Keratinocyte (primary cell): ENCODE measurements around the gene OTOG. TPM values are rescaled to one million over a fixed set of nuclear protein-coding genes. Genes with fewer than 3 reads are reported as not detected.

Source experiments
- DNase-seq: peaks from one replicate; pipeline ENCODE4 v3.0.0-alpha.2; 2011; ENCODE audit warnings: low read depth, missing footprints, low spot score
- FAIRE-seq: peaks from 2 replicates; lab custom pipeline; 2011; peaks lifted over from hg19 to GRCh38; lab: Jason Lieb, UNC
- H2AFZ ChIP-seq: 2 replicates; pipeline ENCODE4 v1.6.0; 2012; ENCODE audit warnings: low read length, control low read depth, inconsistent platforms; ENCODE audit not compliant: control insufficient read depth
- H3K27ac ChIP-seq: 2 replicates; pipeline ENCODE4 v1.5.1; 2011; ENCODE audit warnings: low read length; ENCODE audit not compliant: control insufficient read depth, insufficient read depth
- H3K27me3 ChIP-seq: 3 replicates; pipeline ENCODE4 v1.6.0; 2011; ENCODE audit warnings: low read length; ENCODE audit not compliant: control insufficient read depth, insufficient read depth; ENCODE audit errors: extremely low read depth
- H3K36me3 ChIP-seq, 2 experiments: 2 replicates in 1 of 2; 3 replicates in 1 of 2; pipeline ENCODE4 v1.5.1; 2011; ENCODE audit warnings: low read length in 2 of 2, mild to moderate bottlenecking in 1 of 2; ENCODE audit not compliant: control insufficient read depth in 2 of 2, insufficient read depth in 2 of 2; ENCODE audit errors: extremely low read depth in 1 of 2
- H3K4me1 ChIP-seq: 3 replicates; pipeline ENCODE4 v1.5.1; 2011; ENCODE audit warnings: low read length; ENCODE audit not compliant: control insufficient read depth, insufficient read depth; ENCODE audit errors: extremely low read depth
- H3K4me2 ChIP-seq: 3 replicates; pipeline ENCODE4 v1.6.0; 2011; ENCODE audit warnings: low read depth, low read length; ENCODE audit not compliant: control insufficient read depth, insufficient read depth; ENCODE audit errors: extremely low read depth
- H3K4me3 ChIP-seq, 3 experiments: fragments of 200-600 bp in 1 of 3; sonication (generic) in 1 of 3; 2 replicates in 2 of 3; 3 replicates in 1 of 3; pipeline ENCODE4 v1.5.1; 2011 to 2016; ENCODE audit warnings: low read length in 3 of 3, mild to moderate bottlenecking in 3 of 3, control low read depth in 2 of 3, inconsistent platforms in 1 of 3, low read depth in 1 of 3, mixed read lengths in 1 of 3, mixed run types in 1 of 3, moderate library complexity in 1 of 3; ENCODE audit not compliant: control insufficient read depth in 2 of 3, insufficient read depth in 2 of 3; ENCODE audit errors: extremely low read depth in 1 of 3
- H3K79me2 ChIP-seq: 2 replicates; pipeline ENCODE4 v1.6.0; 2012; ENCODE audit warnings: low read length; ENCODE audit not compliant: control insufficient read depth, insufficient read depth
- H3K9ac ChIP-seq: 3 replicates; pipeline ENCODE4 v1.6.0; 2011; ENCODE audit warnings: low read length; ENCODE audit not compliant: control insufficient read depth, insufficient read depth; ENCODE audit errors: extremely low read depth
- H3K9me1 ChIP-seq: 3 replicates; pipeline ENCODE4 v1.6.0; 2011; ENCODE audit warnings: low read length; ENCODE audit not compliant: control insufficient read depth, insufficient read depth; ENCODE audit errors: extremely low read depth
- H3K9me3 ChIP-seq: 2 replicates; pipeline ENCODE4 v1.5.1; 2012; ENCODE audit warnings: low read depth, low read length; ENCODE audit not compliant: control insufficient read depth
- H4K20me1 ChIP-seq: 3 replicates; pipeline ENCODE4 v1.6.0; 2011; ENCODE audit warnings: low read length; ENCODE audit not compliant: control insufficient read depth, insufficient read depth; ENCODE audit errors: extremely low read depth
- CTCF ChIP-seq, 3 experiments: IDR thresholded peaks in 1 of 3; conservative IDR thresholded peaks in 1 of 3; optimal IDR thresholded peaks in 1 of 3; 2 replicates in 2 of 3; 3 replicates in 1 of 3; pipeline versions ENCODE3 to v1.5.1; 2011; ENCODE audit warnings: low read length in 3 of 3, mild to moderate bottlenecking in 3 of 3, moderate library complexity in 2 of 3, control low read depth in 1 of 3, inconsistent platforms in 1 of 3; ENCODE audit not compliant: insufficient read depth in 2 of 3; ENCODE audit errors: extremely low read depth in 1 of 3
- EZH2 ChIP-seq: IDR thresholded peaks from one replicate; pipeline ENCODE4 v1.6.1; 2012; ENCODE audit warnings: inconsistent platforms, mild to moderate bottlenecking, low read length, moderate library complexity
- dilution Hi-C: fragments of 300-500 bp; cut with MboI; formaldehyde crosslinking; loops from one replicate; pipeline ENCODE4 v1.7.0; 2020; ENCODE audit warnings: low sequenced_read_pairs; ENCODE audit not compliant: extremely low pct_ligation_motif_present
- polyA plus RNA-seq, 5 experiments: library from polyadenylated mRNA; depleted of rRNA in 3 of 5; stranded (reverse) in 3 of 5; stranded (forward) in 1 of 5; unstranded in 1 of 5; fragments of >200 nt; gene quantifications; 1 replicate in 1 of 5; 2 replicates in 3 of 5; 3 replicates in 1 of 5; pipeline versions ENCODE4 v1.2.1 to v1.2.3, GENCODE V29; 2011 to 2012; ENCODE audit warnings: missing spikeins in 2 of 5, low read depth in 1 of 5, low replicate concordance in 1 of 5

The OTOG gene
- polyA plus RNA-seq, 1 donor (not counting 4 experiments of a cell fraction or from before 2014, with no cell fraction given): not detected

DNA sequence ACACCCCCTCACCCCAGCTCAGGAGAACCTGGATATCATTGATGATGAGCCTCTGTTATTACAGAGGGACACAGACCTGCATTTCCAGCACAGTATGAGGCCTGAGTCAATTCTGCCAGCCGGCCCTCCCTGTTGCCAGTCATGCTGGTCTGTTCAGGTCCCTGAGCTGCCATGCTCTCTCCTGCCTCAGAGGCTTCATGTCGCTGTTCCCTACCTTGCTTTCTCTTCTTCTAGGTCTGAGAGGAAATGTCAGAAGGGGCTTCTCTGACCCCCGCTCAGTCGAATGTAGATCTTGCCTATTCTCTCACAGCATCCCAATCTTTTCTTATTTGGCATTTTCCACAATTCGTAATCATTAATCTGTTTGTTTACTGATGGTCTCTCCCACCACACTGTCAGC, 48.6 kb upstream of the OTOG start:
- dilution Hi-C loops: no loop called here
- FAIRE-seq: no peak
- peaks cover 19% of the 10 kb centered on the region for H3K27me3 ChIP-seq

DNA sequence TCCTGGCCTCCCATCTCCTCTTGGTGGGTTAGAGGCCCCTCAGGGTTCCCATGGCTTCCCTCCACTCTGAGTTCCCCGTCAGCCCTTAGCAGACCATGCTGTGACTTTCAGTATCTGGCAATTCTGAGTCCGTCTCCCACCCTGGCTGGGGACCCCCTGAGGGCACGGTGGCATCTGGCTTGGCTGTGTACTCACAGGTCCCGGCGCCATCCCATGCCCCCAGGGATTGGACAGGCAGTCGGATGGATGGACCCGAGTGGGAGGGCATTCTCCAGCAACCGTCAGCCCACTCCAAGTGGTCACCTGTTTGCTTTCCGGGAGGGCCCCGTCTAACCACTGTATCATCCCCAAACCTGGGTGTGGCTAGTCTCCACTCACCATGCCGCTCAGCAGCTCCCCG, 46.4 kb upstream of the OTOG start:
- no peak overlapping the region for H3K9ac ChIP-seq
- FAIRE-seq (no peak), DNase-seq (no peak)
- no peak overlapping the region for H3K27ac ChIP-seq
- no peaks in the 10 kb centered on the region for H3K9me1 ChIP-seq
- H3K36me3 ChIP-seq: no peaks in the 10 kb centered on the region
- TF ChIP-seq EZH2: no peak
- TF ChIP-seq CTCF (optimal IDR thresholded peaks at IDR 0.05 in 1 of 3, IDR thresholded peaks at IDR 0.05 in 1 of 3, conservative IDR thresholded peaks at IDR 0.05 in 1 of 3; ENCODE audit: extremely low read depth in 1 of 3, insufficient read depth in 2 of 3, low read length in 3 of 3): no peak
- no peaks in the 10 kb centered on the region for H3K79me2 ChIP-seq
- dilution Hi-C loops: no loop called here
- H3K27me3 ChIP-seq: peaks cover 19% of the 10 kb centered on the region
- H3K9me3 ChIP-seq: no peaks in the 10 kb centered on the region
- no peak overlapping the region for H2AFZ ChIP-seq
- H3K4me3 ChIP-seq: no peak overlapping the region
- no peaks in the 10 kb centered on the region for H3K4me1 ChIP-seq
- no peak overlapping the region for H3K4me2 ChIP-seq
- H4K20me1 ChIP-seq: no peaks in the 10 kb centered on the region

More for the DNA sequence above, 48.6 kb upstream of the OTOG start:
- H3K36me3 ChIP-seq: no peaks in the 10 kb centered on the region
- no peaks in the 10 kb centered on the region for H3K9me1 ChIP-seq
- no peaks in the 10 kb centered on the region for H4K20me1 ChIP-seq
- DNase-seq: no peak
- H3K4me2 ChIP-seq: no peak overlapping the region
- no peaks in the 10 kb centered on the region for H3K79me2 ChIP-seq
- no peaks in the 10 kb centered on the region for H3K4me1 ChIP-seq
- H3K27ac ChIP-seq: no peak overlapping the region
- H2AFZ ChIP-seq: no peak overlapping the region
- no peaks in the 10 kb centered on the region for H3K9me3 ChIP-seq
- no peak for TF ChIP-seq EZH2
- TF ChIP-seq CTCF (optimal IDR thresholded peaks at IDR 0.05 in 1 of 3, IDR thresholded peaks at IDR 0.05 in 1 of 3, conservative IDR thresholded peaks at IDR 0.05 in 1 of 3; ENCODE audit: extremely low read depth in 1 of 3, insufficient read depth in 2 of 3, low read length in 3 of 3): peak in 1 of 3 experiments; percentile 14
- H3K4me3 ChIP-seq: no peak overlapping the region
- no peak overlapping the region for H3K9ac ChIP-seq
